Ectodermal cell (in vitro differentiated cells): Measurements from ENCODE around the gene CFTR.

Experiments used
- H3K27ac ChIP-seq: 2 replicates; pipeline ENCODE4 v1.7.0; 2013; ENCODE audit warnings: mild to moderate bottlenecking, low read depth, low read length; ENCODE audit not compliant: insufficient read depth, poor library complexity, severe bottlenecking
- H3K27me3 ChIP-seq: 2 replicates; pipeline ENCODE4 v1.7.0; 2013; ENCODE audit warnings: mild to moderate bottlenecking, low read length; ENCODE audit not compliant: insufficient read depth, control insufficient read depth, poor library complexity, severe bottlenecking
- H3K36me3 ChIP-seq: one replicate; pipeline ENCODE4 v1.7.0; 2013; ENCODE audit warnings: low read length; ENCODE audit not compliant: control insufficient read depth, insufficient read depth
- H3K4me1 ChIP-seq: one replicate; pipeline ENCODE4 v1.7.0; 2013; ENCODE audit warnings: low read length; ENCODE audit not compliant: control insufficient read depth, insufficient read depth
- H3K4me3 ChIP-seq: 2 replicates; pipeline ENCODE4 v1.7.0; 2013; ENCODE audit warnings: low read depth, low read length, control low read depth; ENCODE audit not compliant: insufficient read depth
- H3K9me3 ChIP-seq: 2 replicates; pipeline ENCODE4 v1.7.0; 2013; ENCODE audit warnings: mild to moderate bottlenecking, low read length, moderate library complexity; ENCODE audit not compliant: control insufficient read depth
- WGBS, 2 experiments: methylation state at CpG; one replicate each; pipeline ENCODE4 v1.1.7; 2013; ENCODE audit warnings: missing lambda C conversion rate in 2 of 2; 5-methylcytosine and 5-hydroxymethylcytosine counted together

CFTR gene

GRCh38 chr7:117470777-117471176, 9.0 kb upstream of the CFTR start:
- Histone ChIP-seq H3K36me3 (no peaks in the 10 kb centered on the region), H3K4me3 (no peak overlapping the region), H3K27ac (no peak overlapping the region), H3K27me3 (no peaks in the 10 kb centered on the region), H3K4me1 (no peaks in the 10 kb centered on the region), H3K9me3 (no peaks in the 10 kb centered on the region)
- WGBS, 2 experiments = 89 to 95% methylated on average over 5 of the region's 5 CpGs

- no peaks in the 10 kb centered on the region for H3K4me1 ChIP-seq
- no peaks in the 10 kb centered on the region for H3K9me3 ChIP-seq
- H3K27me3 ChIP-seq = no peaks in the 10 kb centered on the region
- H3K36me3 ChIP-seq = no peaks in the 10 kb centered on the region
- no peak overlapping the region for H3K4me3 ChIP-seq
- H3K27ac ChIP-seq = no peak overlapping the region
Observed at GRCh38 chr7:117472335-117472734, 7.5 kb upstream of the CFTR start.

DNA sequence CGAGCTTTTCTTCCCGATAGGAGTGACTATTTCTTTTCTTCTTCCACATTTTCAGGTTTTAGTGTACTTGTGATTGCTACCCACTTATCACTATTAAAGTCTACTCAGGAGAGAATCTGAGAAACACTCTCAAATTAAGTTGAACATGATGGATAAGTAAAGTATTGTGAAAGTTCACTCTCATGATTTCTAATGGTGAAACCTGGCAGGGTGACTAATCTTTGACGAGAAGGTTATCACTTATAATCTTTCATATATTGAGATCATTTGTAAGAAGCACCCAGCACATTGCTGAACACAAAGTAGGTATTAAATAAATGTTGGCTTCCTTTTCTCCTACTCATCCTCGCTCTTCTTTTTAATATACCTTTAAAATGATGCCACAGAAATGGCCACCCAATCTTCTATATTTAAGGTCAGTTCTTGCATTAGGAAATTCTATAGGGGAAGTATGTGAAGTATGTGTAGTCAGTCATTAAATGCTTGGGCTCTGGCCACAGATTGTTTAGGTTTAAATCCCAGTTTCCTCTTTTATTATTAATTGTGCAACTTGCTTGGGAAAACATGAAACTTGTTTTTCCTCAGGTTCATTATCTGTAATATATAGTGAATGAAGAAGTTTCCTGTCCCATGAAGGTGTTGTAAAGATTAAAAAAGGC, 3.1 kb upstream of the CFTR start:
- H3K9me3 ChIP-seq = no peaks in the 10 kb centered on the region
- no peak overlapping the region for H3K4me3 ChIP-seq
- H3K36me3 ChIP-seq = no peaks in the 10 kb centered on the region
- 99 to 100% methylated on average over 2 to 4 of the region's 4 CpGs for WGBS, 2 experiments
- H3K27ac ChIP-seq = no peak overlapping the region
- H3K27me3 ChIP-seq = peaks cover 36% of the 10 kb centered on the region
- peaks cover 5% of the 10 kb centered on the region for H3K4me1 ChIP-seq

DNA sequence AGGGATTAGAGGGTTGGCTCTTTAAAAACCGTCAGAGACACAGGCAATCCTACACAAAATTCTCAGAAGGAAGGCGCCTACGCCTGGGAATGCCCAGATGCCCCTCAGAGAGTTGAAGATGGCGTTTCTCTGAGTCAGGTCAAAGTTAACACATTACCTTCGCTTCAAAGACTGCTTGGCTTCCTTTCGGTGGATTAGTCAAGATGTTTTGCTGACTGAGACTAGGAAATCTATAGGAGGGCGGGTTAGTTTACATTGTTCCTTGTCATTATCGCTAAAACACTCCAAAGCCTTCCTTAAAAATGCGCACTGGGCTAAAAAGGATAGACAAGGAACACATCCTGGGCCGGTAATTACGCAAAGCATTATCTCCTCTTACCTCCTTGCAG, 995 bp upstream of the CFTR start:
- Histone ChIP-seq H3K4me3 (peak overlapping the region; percentile 61), H3K9me3 (no peaks in the 10 kb centered on the region), H3K27me3 (peaks cover 36% of the 10 kb centered on the region), H3K27ac (no peak overlapping the region), H3K36me3 (no peaks in the 10 kb centered on the region), H3K4me1 (peaks cover 5% of the 10 kb centered on the region)
- 7 to 8% methylated on average over 11 of the region's 11 CpGs for WGBS, 2 experiments

DNA sequence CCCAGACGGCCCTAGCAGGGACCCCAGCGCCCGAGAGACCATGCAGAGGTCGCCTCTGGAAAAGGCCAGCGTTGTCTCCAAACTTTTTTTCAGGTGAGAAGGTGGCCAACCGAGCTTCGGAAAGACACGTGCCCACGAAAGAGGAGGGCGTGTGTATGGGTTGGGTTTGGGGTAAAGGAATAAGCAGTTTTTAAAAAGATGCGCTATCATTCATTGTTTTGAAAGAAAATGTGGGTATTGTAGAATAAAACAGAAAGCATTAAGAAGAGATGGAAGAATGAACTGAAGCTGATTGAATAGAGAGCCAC, 184 bp downstream of the CFTR start:
- WGBS, 2 experiments = 11 to 13% methylated on average over 11 of the region's 11 CpGs
- no peak overlapping the region for H3K27ac ChIP-seq
- H3K4me1 ChIP-seq = peaks cover 5% of the 10 kb centered on the region
- H3K4me3 ChIP-seq = peak overlapping the region; percentile 61
- peaks cover 36% of the 10 kb centered on the region for H3K27me3 ChIP-seq
- no peaks in the 10 kb centered on the region for H3K36me3 ChIP-seq
- H3K9me3 ChIP-seq = no peaks in the 10 kb centered on the region

- Histone ChIP-seq H3K27ac (no peak overlapping the region), H3K27me3 (peaks cover 36% of the 10 kb centered on the region)
- WGBS, 2 experiments = 27 to 43% methylated on average over 1 of the region's 2 CpGs
Observed at GRCh38 chr7:117480978-117481377, 1.2 kb downstream of the CFTR start.

DNA sequence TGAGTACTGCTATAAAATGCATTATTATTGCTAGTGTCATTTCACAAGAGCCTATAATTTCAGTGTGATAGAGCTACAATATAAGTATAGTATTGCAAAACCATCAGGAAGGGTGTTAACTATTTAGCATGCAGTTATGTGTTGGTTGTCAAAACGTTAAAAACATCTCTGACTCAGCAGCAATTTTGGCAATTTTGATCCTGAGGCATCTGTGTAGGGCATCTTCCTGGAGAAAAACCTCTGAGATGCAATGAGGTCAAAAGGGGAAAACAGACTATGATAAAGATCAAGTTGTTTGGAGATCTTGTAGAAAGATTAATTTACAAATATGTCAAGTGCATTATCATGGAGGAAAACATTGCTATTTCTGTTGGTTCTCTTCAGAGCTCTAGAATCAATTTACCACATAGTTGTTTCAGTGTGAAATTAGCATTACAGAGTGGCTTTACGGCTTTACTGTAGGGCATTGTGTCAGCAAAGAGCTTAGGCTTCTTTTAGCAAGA, 5.3 kb downstream of the CFTR start:
- Histone ChIP-seq H3K27me3 (peaks cover 12% of the 10 kb centered on the region), H3K27ac (no peak overlapping the region), H3K9me3 (no peaks in the 10 kb centered on the region), H3K4me1 (peaks cover 4% of the 10 kb centered on the region), H3K4me3 (no peak overlapping the region), H3K36me3 (no peaks in the 10 kb centered on the region)
- 15 to 36% methylated on average over 2 of the region's 2 CpGs for WGBS, 2 experiments

More at GRCh38 chr7:117480978-117481377, 1.2 kb downstream of the CFTR start:
- Histone ChIP-seq H3K36me3 (no peaks in the 10 kb centered on the region), H3K9me3 (no peaks in the 10 kb centered on the region), H3K4me1 (peaks cover 9% of the 10 kb centered on the region), H3K4me3 (no peak overlapping the region)

DNA sequence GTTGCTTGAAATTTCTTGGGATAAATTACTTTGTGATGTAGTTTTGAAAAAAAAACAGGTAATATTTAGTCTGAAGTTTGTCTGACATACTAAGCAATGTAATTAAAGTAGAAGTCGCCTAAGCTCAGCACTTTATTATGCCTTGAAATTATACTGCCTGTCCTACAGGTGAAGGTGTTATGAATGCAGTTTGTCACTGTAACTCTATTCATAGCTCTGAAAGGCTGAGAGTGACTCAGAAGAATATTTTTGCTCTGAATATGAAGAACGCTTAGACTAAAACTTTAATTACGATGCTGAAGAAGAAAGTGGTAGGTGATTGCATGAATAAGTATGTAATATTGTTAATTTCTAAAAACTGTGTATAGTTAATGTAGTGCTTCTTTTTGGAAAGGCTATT, 9.2 kb downstream of the CFTR start:
- no peak overlapping the region for H3K4me3 ChIP-seq
- H3K36me3 ChIP-seq = no peaks in the 10 kb centered on the region
- WGBS, 2 experiments = 94 to 96% methylated on average over 3 of the region's 3 CpGs
- no peak overlapping the region for H3K27ac ChIP-seq
- H3K27me3 ChIP-seq = no peaks in the 10 kb centered on the region
- H3K4me1 ChIP-seq = peaks cover 4% of the 10 kb centered on the region
- H3K9me3 ChIP-seq = no peaks in the 10 kb centered on the region

GRCh38 chr7:117489430-117489829, 9.6 kb downstream of the CFTR start:
- H3K9me3 ChIP-seq = no peaks in the 10 kb centered on the region
- no peaks in the 10 kb centered on the region for H3K36me3 ChIP-seq
- no peak overlapping the region for H3K27ac ChIP-seq
- no peak overlapping the region for H3K4me3 ChIP-seq
- 100% methylated on average over 1 of the region's 2 CpGs for WGBS, 2 experiments
- H3K27me3 ChIP-seq = no peaks in the 10 kb centered on the region
- peaks cover 4% of the 10 kb centered on the region for H3K4me1 ChIP-seq

DNA sequence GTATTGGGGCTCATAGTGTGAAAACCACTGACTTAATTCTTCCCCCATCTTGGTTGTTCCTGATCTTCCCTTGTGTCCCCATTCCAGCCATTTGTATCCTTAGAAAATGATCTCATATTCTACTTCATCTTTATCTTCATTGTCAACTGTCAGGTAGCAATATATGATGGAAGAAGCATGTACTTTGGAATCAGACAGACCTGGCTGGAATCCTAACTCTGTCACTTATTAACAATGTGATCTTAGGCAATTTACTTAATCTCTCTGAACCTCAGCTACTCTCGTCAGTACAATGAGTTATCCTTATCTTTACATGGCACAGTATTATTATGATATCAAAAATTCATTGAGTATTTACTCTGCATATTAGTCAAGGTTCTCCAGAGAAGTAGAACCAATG, 10.1 kb downstream of the CFTR start:
- H3K9me3 ChIP-seq = no peaks in the 10 kb centered on the region
- H3K4me3 ChIP-seq = no peak overlapping the region
- H3K4me1 ChIP-seq = peaks cover 4% of the 10 kb centered on the region
- no peaks in the 10 kb centered on the region for H3K27me3 ChIP-seq
- no CpG with 5 or more reads among the region's 1 CpG for WGBS, 2 experiments
- no peak overlapping the region for H3K27ac ChIP-seq
- H3K36me3 ChIP-seq = no peaks in the 10 kb centered on the region

DNA sequence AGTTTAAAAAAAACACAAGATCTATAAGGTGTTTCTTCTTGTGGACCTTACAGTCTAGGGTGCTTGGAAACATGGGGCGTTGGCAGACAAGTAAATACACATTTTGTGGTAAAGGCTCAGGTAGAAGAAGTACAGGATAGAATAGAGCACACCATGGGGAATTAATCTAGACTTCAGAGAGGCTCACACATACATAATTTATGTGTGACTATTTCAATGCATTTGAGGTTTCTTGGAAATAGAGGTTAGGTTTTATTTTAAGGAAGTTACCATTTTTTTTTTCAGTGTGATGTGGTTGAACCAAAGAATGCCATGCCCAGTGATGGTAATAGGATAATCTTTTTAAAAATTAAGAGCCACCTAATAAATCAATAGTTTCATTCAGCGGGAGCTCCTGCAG, 12.8 kb downstream of the CFTR start:
- WGBS, 2 experiments = 92 to 100% methylated on average over 2 of the region's 2 CpGs

More for the DNA sequence above, 12.8 kb downstream of the CFTR start:
- Histone ChIP-seq H3K27me3 (no peaks in the 10 kb centered on the region), H3K4me3 (no peak overlapping the region), H3K4me1 (no peaks in the 10 kb centered on the region), H3K9me3 (no peaks in the 10 kb centered on the region), H3K27ac (no peak overlapping the region), H3K36me3 (no peaks in the 10 kb centered on the region)
